AG04450 (cell line): Measurements from ENCODE around the gene LCN2. TPM values are rescaled to one million over a fixed set of nuclear protein-coding genes. Genes with fewer than 3 reads are reported as not detected.
"Not testable (repeated sequence)": the region's sequence is repeated elsewhere in the genome, so short reads cannot be mapped to it uniquely, and the experiment has no call there.

Experiments
- CTCF ChIA-PET: fragments of 300-600, 350-600 bp; formaldehyde crosslinking; extraction: SDS; loops from one replicate; lab custom pipeline; 2022; ENCODE audit warnings: antibody characterized with exemption, inconsistent platforms; lab: Charles Lee
- POLR2A ChIA-PET: fragments of 350-600 bp; formaldehyde crosslinking; extraction: SDS; loops from one replicate; lab custom pipeline; 2021; ENCODE audit warnings: antibody characterized with exemption, inconsistent platforms; lab: Yijun Ruan, JAX
- DNase-seq: peaks from one replicate; pipeline ENCODE4 v3.0.0-alpha.2; 2011; ENCODE audit warnings: low read depth, low spot score
- H3K27ac ChIP-seq: one replicate; pipeline ENCODE4 v1.5.1; 2012; ENCODE audit warnings: low read depth, low read length, control low read depth
- H3K27me3 ChIP-seq: one replicate; pipeline ENCODE4 v1.6.0; 2012; ENCODE audit warnings: low read length; ENCODE audit not compliant: control insufficient read depth, insufficient read depth
- H3K4me3 ChIP-seq: 2 replicates; pipeline ENCODE4 v1.5.1; 2011; ENCODE audit warnings: mild to moderate bottlenecking, low read depth, low read length, control low read depth
- H3K9me3 ChIP-seq: 2 replicates; pipeline ENCODE4 v1.5.1; 2012; ENCODE audit warnings: low read length; ENCODE audit not compliant: control insufficient read depth, insufficient read depth
- CTCF ChIP-seq: IDR thresholded peaks from 2 replicates; pipeline ENCODE4 v1.5.1; 2011; ENCODE audit warnings: low read depth, low read length, control low read depth, inconsistent platforms
- polyA plus RNA-seq: library from polyadenylated mRNA; depleted of rRNA; stranded (reverse); fragments of >200 nt; gene quantifications from 2 replicates; pipeline ENCODE4 v1.2.3, GENCODE V29; 2011

Gene LCN2
- polyA plus RNA-seq, 1 experiment, result not detected

GRCh38 chr9:128178806-128179431, 29.7 kb downstream of the LCN2 start:
- ChIA-PET POLR2A (no interaction called here), CTCF (no interaction called here)
- TF ChIP-seq CTCF, result no peak
- Histone ChIP-seq H3K4me3 (no peak overlapping the region), H3K27ac (no peak overlapping the region), H3K27me3 (no peaks in the 10 kb centered on the region), H3K9me3 (peaks cover 10% of the 10 kb centered on the region)
- no peak for DNase-seq

- Histone ChIP-seq H3K27ac (no peak overlapping the region), H3K27me3 (no peaks in the 10 kb centered on the region), H3K9me3 (peaks cover 10% of the 10 kb centered on the region), H3K4me3 (no peak overlapping the region)
- DNase-seq, result no peak
- TF ChIP-seq CTCF, result no peak
- ChIA-PET CTCF (no interaction called here), POLR2A (interaction anchor here (0.5 kb wide), 1 partner anchor 14 kb away, joined by 5 read pairs; no protein-coding TSS in a partner anchor)
Measured at GRCh38 chr9:128180001-128180400, 30.7 kb downstream of the LCN2 start.

- peaks cover 10% of the 10 kb centered on the region for H3K9me3 ChIP-seq
- no peak overlapping the region for H3K4me3 ChIP-seq
- DNase-seq, result no peak
- ChIA-PET CTCF (no interaction called here), POLR2A (no interaction called here)
- no peak overlapping the region for H3K27ac ChIP-seq
- no peaks in the 10 kb centered on the region for H3K27me3 ChIP-seq
- no peak for TF ChIP-seq CTCF
Measured at GRCh38 chr9:128180447-128180846, 31.2 kb downstream of the LCN2 start.

GRCh38 chr9:128181480-128181879, 32.2 kb downstream of the LCN2 start:
- H3K27ac ChIP-seq, CTCF ChIA-PET, POLR2A ChIA-PET, H3K9me3 ChIP-seq, DNase-seq, H3K4me3 ChIP-seq, H3K27me3 ChIP-seq: not testable (repeated sequence)
- peak; percentile 44 for TF ChIP-seq CTCF

- CTCF ChIA-PET, result interaction anchor here (0.6 to 1.5 kb wide), 8 partner anchors 8 to 104 kb away, joined by 3 to 8 read pairs (median 4); partner anchors contain the start of gene DNM1
- peaks cover 10% of the 10 kb centered on the region for H3K9me3 ChIP-seq
- no peak overlapping the region for H3K4me3 ChIP-seq
- TF ChIP-seq CTCF, result no peak
- POLR2A ChIA-PET, result no interaction called here
- H3K27ac ChIP-seq, result no peak overlapping the region
- no peak for DNase-seq
- no peaks in the 10 kb centered on the region for H3K27me3 ChIP-seq
Measured at GRCh38 chr9:128182893-128183588, 33.8 kb downstream of the LCN2 start.
